A673 (cell line): Measurements from ENCODE around the gene EIF4E2. TPM values are rescaled to one million over a fixed set of nuclear protein-coding genes. Genes with fewer than 3 reads are reported as not detected.

Source experiments
- Bru-seq: library from RNA; stranded (reverse); fragments of 400-500 nt; gene quantifications from one replicate; lab custom pipeline; 2021; lab: Mats Ljungman, UMichigan
- BruChase-seq, 2 experiments: library from RNA; stranded (reverse); fragments of 400-500 nt; gene quantifications; one replicate each; lab custom pipeline; 2021; lab: Mats Ljungman, UMichigan
- BruUV-seq: library from RNA; stranded (reverse); fragments of 400-500 nt; replicated peaks from 2 replicates; lab custom pipeline; 2021; lab: Mats Ljungman, UMichigan
- CTCF ChIA-PET: fragments of 300-600 bp; sonication (Branson Sonifier 250); formaldehyde crosslinking; loops from one replicate; lab custom pipeline; 2022; ENCODE audit warnings: antibody characterized with exemption; lab: Charles Lee
- POLR2A ChIA-PET: fragments of 300-600 bp; sonication (Branson Sonifier 250); formaldehyde crosslinking; loops from one replicate; lab custom pipeline; 2022; ENCODE audit warnings: antibody characterized with exemption; ENCODE audit not compliant: low non-redundant PET; lab: Charles Lee
- DNase-seq: peaks from one replicate; pipeline ENCODE4 v3.0.0-alpha.2; 2015; ENCODE audit warnings: low spot score
- H3K27ac ChIP-seq: fragments of 200-600 bp; sonication (generic); 2 replicates; pipeline ENCODE4 v1.5.1; 2016; ENCODE audit warnings: mixed run types, low read depth, mild to moderate bottlenecking, mixed read lengths, antibody characterized with exemption, low read length; ENCODE audit not compliant: poor library complexity, severe bottlenecking
- H3K27me3 ChIP-seq: fragments of 200-600 bp; sonication (generic); replicated peaks from 2 replicates; pipeline ENCODE4 v1.6.1; 2017; ENCODE audit warnings: mixed run types, low read depth, mild to moderate bottlenecking, mixed read lengths, antibody characterized with exemption, low read length; ENCODE audit not compliant: insufficient read depth, poor library complexity
- H3K36me3 ChIP-seq: fragments of 200-600 bp; sonication (generic); 2 replicates; pipeline ENCODE4 v1.6.1; 2016; ENCODE audit warnings: mixed run types, mild to moderate bottlenecking, mixed read lengths, antibody characterized with exemption, low read length; ENCODE audit not compliant: insufficient read depth, poor library complexity, severe bottlenecking
- H3K4me1 ChIP-seq: fragments of 200-600 bp; sonication (generic); 2 replicates; pipeline ENCODE4 v1.6.1; 2017; ENCODE audit warnings: mixed run types, mild to moderate bottlenecking, mixed read lengths, antibody characterized with exemption, low read length; ENCODE audit not compliant: insufficient read depth, poor library complexity, severe bottlenecking
- H3K4me3 ChIP-seq: fragments of 200-600 bp; sonication (generic); 2 replicates; pipeline ENCODE4 v1.5.1; 2016; ENCODE audit warnings: low read depth, mixed run types, mild to moderate bottlenecking, mixed read lengths, low read length; ENCODE audit not compliant: poor library complexity, severe bottlenecking
- H3K9me3 ChIP-seq: fragments of 200-600 bp; sonication (generic); 2 replicates; pipeline ENCODE4 v1.6.1; 2016; ENCODE audit warnings: mixed run types, low read depth, mild to moderate bottlenecking, mixed read lengths, antibody characterized with exemption, low read length; ENCODE audit not compliant: poor library complexity, severe bottlenecking
- CTCF ChIP-seq: fragments of 300-800, 200-600 bp; sonication (generic); conservative IDR thresholded peaks from 2 replicates; pipeline ENCODE4 v1.5.1; 2017; ENCODE audit warnings: low read depth, mild to moderate bottlenecking, antibody characterized with exemption, low read length, moderate library complexity, mixed read lengths
- EZH2 ChIP-seq: fragments of 200-600 bp; sonication (generic); IDR thresholded peaks from 2 replicates; pipeline ENCODE4 v1.6.1; 2017; ENCODE audit warnings: borderline replicate concordance, low read depth, mild to moderate bottlenecking, mixed read lengths, antibody characterized with exemption, low read length; ENCODE audit not compliant: poor library complexity, severe bottlenecking
- intact Hi-C: fragments of 100-400 bp; cut with micrococcal nuclease; formaldehyde crosslinking; loops from one replicate; pipeline ENCODE4 v1.10.0; 2022; ENCODE audit not compliant: unreplicated experiment
- long read RNA-seq: library from polyadenylated mRNA; stranded (forward); transcript quantifications from one replicate; pipeline ENCODE4 v2.0.0, GENCODE V29; 2022
- total RNA-seq: library from RNA; stranded (reverse); gene quantifications from 2 replicates; pipeline ENCODE4 v1.2.3, GENCODE V29; 2021

EIF4E2 gene
- 60.8 and 62.1 TPM in 2 replicates for total RNA-seq
- percentile 79 among the genes with signal in this experiment for Bru-seq, nascent RNA
- percentile 80 among the genes with signal in this experiment for BruChase-seq, experiment 1, labeled RNA remaining after a 2-hour chase
- percentile 88 among the genes with signal in this experiment for BruChase-seq, experiment 2, labeled RNA remaining after a 6-hour chase
- long read RNA-seq, transcript EIF4E2-206 (6 exons, 1,014 nt), result minor isoform, 8 of 129 reads
- long read RNA-seq, transcript EIF4E2-202 (7 exons, 3,448 nt), result minor isoform, 20 of 129 reads
- long read RNA-seq, transcript EIF4E2-201 (7 exons, 1,604 nt), result major isoform, 70 of 129 reads
- long read RNA-seq, transcript EIF4E2-204 (6 exons, 797 nt), result minor isoform, 7 of 129 reads
- long read RNA-seq, partial matches to known transcripts, result 4 of 129 reads
- long read RNA-seq, other reads (novel, unspliced or antisense), result 8 of 129 reads

GRCh38 chr2:232550354-232551249 lies at the start of gene EIF4E2, which contains the start of gene TIGD1:
TSS of gene EIF4E2 (plus strand) at chr2:232550689. CDS start at chr2:232550725, 36 bp downstream.
TSS of gene TIGD1 (minus strand) at chr2:232550557. CDS start at chr2:232549882, 675 bp downstream.
- Histone ChIP-seq H3K27ac (peak within 1 kb of the TSS; percentile 96), H3K9me3 (no peaks in the 10 kb centered on the region), H3K4me3 (peak within 1 kb of the TSS; percentile 76), H3K36me3 (peaks cover 22% of the 10 kb centered on the region), H3K4me1 (peaks cover 8% of the 10 kb centered on the region), H3K27me3 (no peaks in the 10 kb centered on the region)
- BruUV-seq, result TSS peak; percentile 43
- intact Hi-C loops, result no loop called here
- ChIA-PET CTCF (no interaction called here), POLR2A (interaction anchor here (0.6 kb wide), 1 partner anchor 200 kb away, joined by 3 read pairs; no protein-coding TSS in a partner anchor)
- TF ChIP-seq CTCF (peak; percentile 46), EZH2 (no peak)
- DNase-seq, result peak; percentile 96

GRCh38 chr2:232501331-232501771 lies 49.1 kb upstream of the EIF4E2 start:
- intact Hi-C loops, result no loop called here
- TF ChIP-seq EZH2 (no peak), CTCF (no peak)
- no TSS peak for BruUV-seq
- POLR2A ChIA-PET, result no interaction called here
- DNase-seq, result no peak
- no peak overlapping the region for H3K4me3 ChIP-seq
- peaks cover 16% of the 10 kb centered on the region for H3K27me3 ChIP-seq
- CTCF ChIA-PET, result no interaction called here
- H3K4me1 ChIP-seq, result peaks cover 8% of the 10 kb centered on the region
- H3K9me3 ChIP-seq, result no peaks in the 10 kb centered on the region
- H3K27ac ChIP-seq, result no peak overlapping the region
- no peaks in the 10 kb centered on the region for H3K36me3 ChIP-seq

GRCh38 chr2:232501794-232502390 lies 48.6 kb upstream of the EIF4E2 start:
- H3K4me1 ChIP-seq, result peaks cover 8% of the 10 kb centered on the region
- no peak for TF ChIP-seq CTCF
- no peak for TF ChIP-seq EZH2

More at GRCh38 chr2:232501794-232502390, 48.6 kb upstream of the EIF4E2 start:
- ChIA-PET POLR2A (no interaction called here), CTCF (no interaction called here)
- Histone ChIP-seq H3K9me3 (no peaks in the 10 kb centered on the region), H3K27ac (no peak overlapping the region), H3K4me3 (no peak overlapping the region), H3K36me3 (no peaks in the 10 kb centered on the region), H3K27me3 (peaks cover 16% of the 10 kb centered on the region)
- intact Hi-C loops, result no loop called here
- no TSS peak for BruUV-seq
- DNase-seq, result no peak
